GM19193 (cell line): ENCODE data around the gene ENO2.
A peak's percentile ranks its signal among the peaks of the same experiment; 100 is the strongest.

Experiments
- POLR2A ChIP-seq: IDR thresholded peaks from 4 replicates; pipeline ENCODE4 v1.6.1; 2011; ENCODE audit not compliant: insufficient read depth, insufficient read length; ENCODE audit errors: extremely low read depth

The ENO2 gene

GRCh38 chr12:6912164-6912935 is 2.0 kb upstream of the ENO2 start:
- TF ChIP-seq POLR2A = no peak

- TF ChIP-seq POLR2A = no peak
Observed at GRCh38 chr12:6914947-6915788, 788 bp downstream of the ENO2 start.

GRCh38 chr12:6915789-6916285 is 1.5 kb downstream of the ENO2 start:
- no peak for TF ChIP-seq POLR2A

GRCh38 chr12:6916426-6917200 is 2.2 kb downstream of the ENO2 start:
- TF ChIP-seq POLR2A = no peak

GRCh38 chr12:6917491-6918231 is 3.3 kb downstream of the ENO2 start:
- TF ChIP-seq POLR2A = no peak

GRCh38 chr12:6919588-6919987 is 5.2 kb downstream of the ENO2 start:
- TF ChIP-seq POLR2A = no peak

- TF ChIP-seq POLR2A = no peak
Observed at GRCh38 chr12:6921539-6921938, 7.2 kb downstream of the ENO2 start.

- peak; percentile 10 for TF ChIP-seq POLR2A
Observed at GRCh38 chr12:6921996-6922946, 7.9 kb downstream of the ENO2 start.

- TF ChIP-seq POLR2A = peak; percentile 31
Observed at GRCh38 chr12:6923003-6923732, 8.8 kb downstream of the ENO2 start.

GRCh38 chr12:6923851-6924250 is 9.5 kb downstream of the ENO2 start:
- no peak for TF ChIP-seq POLR2A

- TF ChIP-seq POLR2A = no peak
Observed at GRCh38 chr12:6925239-6925539, 10.8 kb downstream of the ENO2 start.

- no peak for TF ChIP-seq POLR2A
Observed at GRCh38 chr12:6925540-6926279, 11.3 kb downstream of the ENO2 start.
